DLD1 (cell line): ENCODE results near the gene SLC6A18.
"Not testable (repeated sequence)": the region's sequence is repeated elsewhere in the genome, so short reads cannot be mapped to it uniquely, and the experiment has no call there.

Experiments used
- in situ Hi-C: cut with HindIII; loops from 2 replicates; pipeline ENCODE4 v1.10.0; 2017; ENCODE audit warnings: low sequenced_read_pairs

Gene SLC6A18

DNA sequence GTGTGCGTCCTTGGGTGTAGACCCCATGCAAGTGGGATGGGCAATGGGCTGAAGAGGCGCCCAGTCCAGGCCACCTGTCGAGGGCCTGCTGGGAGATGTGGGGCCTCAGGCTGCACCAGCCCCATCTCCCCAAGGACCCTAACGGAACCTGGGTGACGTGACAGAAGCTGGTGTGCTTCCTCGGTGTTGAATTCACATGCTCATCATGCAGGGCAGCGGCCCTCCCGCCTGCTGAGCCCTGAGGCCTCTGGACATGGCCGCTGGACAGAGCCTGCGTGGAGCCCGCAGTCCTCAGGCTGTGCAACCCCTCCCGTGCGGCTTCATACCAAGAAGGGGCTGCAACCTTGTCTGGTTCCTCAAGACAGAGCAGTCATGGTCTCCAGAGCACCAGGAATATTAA lies 42.9 kb downstream of the SLC6A18 start:
- in situ Hi-C loops = no loop called here

DNA sequence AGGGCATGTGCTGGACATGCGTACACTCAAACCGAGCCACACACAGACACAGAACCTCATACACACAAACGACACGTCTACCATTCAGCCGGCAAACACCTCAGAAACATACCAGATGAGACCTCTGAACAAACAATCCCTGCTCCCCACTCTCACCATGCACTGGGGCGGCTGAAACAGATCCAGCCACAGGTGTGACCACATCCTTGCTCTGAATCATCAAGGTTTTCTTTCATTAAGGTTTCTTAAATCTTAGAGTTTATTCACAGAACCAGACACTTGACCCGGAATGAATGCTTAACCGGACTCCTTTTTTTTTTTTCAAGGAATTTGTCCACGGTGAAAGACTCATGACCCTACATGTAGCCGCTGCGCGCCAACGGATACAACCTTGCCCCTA lies 43.5 kb downstream of the SLC6A18 start:
- in situ Hi-C loops = no loop called here

DNA sequence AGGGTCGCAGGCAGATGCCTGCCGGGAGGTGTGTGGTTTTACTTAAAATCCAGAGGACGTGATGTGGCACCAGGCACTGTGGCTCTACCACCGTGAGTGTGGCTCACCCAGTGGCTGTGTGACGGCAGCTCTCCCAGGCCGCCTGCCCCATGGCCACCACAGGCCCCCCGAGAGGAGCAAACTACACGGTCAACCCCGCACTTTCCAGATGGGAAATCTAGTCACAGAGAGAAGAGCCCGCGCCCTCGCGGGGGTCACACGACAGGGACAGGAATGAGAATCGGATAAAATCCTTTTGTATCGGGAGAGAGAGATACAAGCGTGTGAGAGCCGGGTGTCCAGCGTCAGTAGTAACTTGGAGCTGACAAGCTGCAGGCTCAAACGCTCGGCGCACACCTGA lies 45.2 kb downstream of the SLC6A18 start:
- in situ Hi-C loops = no loop called here

DNA sequence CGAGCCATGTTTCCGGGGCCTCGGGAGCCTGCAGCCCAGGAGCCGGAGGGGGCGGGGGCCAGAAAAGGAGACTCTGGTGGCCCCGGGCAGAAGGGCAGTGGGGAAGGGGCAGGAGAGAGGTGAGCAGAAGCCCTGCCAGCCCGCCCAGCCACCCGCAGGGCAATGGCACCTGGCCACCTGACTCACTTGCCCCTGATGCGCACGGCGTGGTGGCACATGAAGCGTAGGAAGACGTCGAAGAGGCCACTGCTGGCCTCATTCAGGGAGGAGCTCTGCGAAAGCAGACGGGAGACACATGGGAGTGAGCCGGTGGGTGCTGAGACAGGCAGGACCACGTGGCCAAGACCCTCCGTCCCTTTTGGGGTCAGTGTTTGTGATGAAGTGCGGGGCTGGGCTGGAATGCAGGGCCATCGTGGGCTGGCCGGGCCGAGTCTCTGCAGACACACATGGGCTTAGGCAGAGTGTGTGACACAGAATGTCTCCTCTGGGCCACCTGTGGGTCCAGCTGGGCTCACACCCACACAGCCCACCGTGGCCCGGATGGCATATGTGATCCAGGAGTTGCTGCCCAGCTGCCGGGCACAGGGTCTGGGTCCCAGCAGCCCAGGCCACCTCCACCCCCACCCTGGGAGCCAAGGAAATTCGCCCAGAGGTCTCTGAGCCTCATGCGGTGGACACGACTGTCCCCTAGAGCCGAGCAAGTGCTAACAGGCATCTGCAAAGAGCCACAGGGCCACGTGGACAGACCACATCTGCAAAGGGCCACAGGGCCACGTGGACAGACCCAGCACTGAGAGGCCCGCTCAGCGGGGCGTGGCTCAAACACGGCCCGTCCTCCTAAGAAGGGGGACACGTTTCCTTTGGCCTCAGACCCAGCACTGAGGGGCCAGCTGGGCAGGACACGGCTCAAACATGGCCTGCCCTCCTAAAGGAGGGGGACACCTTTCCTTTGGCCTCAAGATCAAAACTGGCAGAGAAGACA lies 46.0 kb downstream of the SLC6A18 start:
- in situ Hi-C loops = no loop called here

DNA sequence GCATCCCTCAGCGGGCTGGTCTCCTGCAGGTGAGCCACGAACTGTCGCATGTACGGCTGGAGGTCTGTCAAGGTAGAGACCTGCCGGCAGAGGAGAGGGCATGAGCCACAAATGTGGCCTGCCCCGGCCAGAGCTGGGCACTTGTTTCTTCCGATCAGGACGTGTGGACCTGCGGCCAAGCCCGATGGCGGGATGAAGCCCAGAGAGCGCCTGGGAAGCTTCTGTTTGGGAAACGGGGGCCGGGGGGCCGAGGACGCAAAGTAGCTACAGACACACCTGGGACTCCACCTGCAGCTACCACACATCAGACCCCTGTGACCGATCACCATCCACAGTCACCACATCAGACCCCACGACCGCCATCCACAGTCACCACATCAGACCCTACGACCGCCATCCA lies 47.0 kb downstream of the SLC6A18 start:
- in situ Hi-C loops = no loop called here

DNA sequence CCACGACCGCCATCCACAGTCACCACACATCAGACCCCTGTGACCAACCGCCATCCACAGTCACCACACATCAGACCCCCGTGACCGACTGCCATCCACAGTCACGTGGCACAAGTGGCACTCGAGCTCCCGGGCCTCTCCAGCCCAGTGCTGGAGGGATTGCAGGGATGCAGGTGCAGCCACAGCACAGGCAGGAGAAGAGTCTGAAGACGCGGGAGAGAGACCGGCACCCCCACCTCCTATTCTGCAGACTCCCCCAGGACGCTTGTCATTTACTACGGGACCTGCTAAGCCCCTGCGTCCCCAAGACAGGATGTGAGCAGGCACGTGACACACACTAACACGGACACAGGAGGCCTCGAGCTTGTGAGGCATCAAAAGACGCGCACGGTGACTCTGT lies 48.6 kb downstream of the SLC6A18 start:
- in situ Hi-C loops = no loop called here

DNA sequence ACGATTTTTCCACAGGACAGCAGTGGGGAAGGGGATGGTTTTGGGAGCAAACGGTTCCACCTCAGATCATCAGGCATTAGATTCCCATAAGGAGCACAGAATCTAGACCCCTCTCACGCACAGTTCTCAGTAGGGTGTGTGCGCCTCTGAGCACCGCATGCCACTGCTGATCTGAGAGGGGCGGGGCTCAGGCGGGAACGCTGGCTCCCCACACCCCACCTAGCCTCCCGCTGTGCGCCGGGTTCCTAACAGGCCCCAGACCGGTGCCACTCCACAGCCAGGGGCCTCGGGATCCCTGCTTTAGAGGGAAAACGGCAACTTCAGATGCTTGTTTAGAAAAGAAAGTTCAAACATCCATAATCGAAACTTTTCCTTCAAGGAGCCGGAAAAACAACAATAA lies 49.3 kb downstream of the SLC6A18 start:
- in situ Hi-C loops = no loop called here

DNA sequence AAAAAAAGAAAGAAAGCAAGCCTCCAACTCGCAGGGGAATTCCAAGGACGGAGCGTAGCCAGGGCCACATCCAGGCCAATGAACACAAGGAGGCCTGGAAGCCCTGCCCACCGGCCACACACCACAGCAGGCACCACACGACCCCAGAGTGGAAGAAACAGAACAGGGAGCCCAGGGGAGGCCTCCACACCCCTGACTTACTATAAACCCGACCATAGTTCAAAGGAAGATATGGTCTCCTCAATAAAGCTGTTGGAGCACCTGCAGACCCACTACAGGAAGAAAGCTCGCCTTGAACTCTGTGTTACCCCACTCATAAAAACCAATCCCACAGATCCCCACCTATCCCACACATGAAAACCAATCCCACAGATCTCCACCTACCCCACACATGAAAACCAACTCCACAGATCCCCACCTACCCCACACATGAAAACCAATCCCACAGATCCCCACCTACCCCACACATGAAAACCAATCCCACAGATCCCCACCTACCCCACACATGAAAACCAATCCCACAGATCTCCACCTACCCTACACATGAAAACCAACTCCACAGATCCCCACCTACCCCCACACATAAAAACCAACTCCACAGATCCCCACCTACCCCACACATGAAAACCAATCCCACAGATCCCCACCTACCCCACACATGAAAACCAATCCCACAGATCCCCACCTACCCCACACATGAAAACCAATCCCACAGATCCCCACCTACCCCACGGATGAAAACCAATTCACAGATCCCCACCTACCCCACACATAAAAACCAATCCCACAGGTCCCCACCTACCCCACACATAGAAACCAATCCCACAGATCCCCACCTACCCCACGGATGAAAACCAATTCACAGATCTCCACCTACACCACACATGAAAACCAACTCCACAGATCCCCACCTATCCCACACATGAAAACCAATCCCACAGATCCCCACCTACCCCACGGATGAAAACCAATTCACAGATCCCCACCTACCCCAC lies 50.5 kb downstream of the SLC6A18 start:
- in situ Hi-C loops = not testable (repeated sequence)

DNA sequence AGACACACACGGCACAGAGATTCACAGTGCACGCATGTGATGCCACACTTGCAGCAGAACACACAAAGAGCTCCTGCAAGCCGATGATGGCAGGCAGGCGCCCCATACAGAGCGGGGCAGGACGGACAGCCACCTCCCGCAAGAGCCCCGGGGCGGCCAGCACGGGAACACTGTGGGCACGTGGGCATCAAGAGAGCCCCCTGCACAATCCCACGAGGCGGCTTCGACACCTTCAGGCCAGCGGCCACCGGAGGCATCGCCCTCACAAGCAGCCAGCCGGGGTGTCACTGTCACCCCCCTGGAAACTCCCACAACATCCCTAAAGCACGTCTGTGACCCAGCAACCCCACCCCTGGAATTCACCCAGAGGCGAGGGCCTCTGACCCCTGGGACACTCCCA lies 51.7 kb downstream of the SLC6A18 start:
- in situ Hi-C loops = no loop called here

DNA sequence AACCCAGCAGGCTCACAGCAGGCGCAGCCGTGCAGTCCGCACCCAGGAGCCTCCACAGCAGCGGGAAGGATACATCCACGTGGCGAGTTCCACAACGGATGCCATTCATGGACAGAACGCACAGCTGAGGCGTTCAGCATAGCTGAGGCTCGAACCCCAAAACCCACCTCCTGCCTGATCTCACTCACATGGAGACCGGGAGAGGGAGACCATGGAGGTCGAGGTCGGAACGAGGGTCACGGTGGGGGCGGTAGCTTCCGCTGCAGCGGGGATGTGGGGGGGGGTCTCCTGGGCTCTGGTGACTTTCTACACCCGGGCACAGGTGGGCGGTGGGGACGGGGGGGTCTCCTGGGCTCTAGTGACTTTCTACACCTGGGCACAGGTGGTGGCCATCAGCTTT lies 52.1 kb downstream of the SLC6A18 start:
- in situ Hi-C loops = no loop called here

DNA sequence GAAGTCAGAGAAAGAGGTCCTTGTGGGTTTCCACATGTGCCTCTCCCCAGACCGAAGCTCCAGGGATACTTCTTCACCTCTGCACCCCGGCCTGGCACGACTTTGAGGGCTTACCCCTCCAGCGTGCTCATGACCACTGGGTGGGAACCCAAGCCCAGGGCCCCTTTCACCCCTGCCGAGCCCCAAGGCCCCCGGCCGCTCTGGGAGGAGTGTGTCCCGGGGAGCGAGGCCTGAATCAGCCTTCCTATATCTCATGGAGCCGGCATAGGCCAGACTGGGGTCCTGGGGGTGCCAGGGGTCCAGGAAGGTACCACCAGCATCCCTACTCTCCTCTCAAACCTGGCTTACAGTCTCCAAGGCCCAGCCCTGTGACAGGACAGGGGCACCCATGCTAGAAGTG lies 52.6 kb downstream of the SLC6A18 start:
- in situ Hi-C loops = no loop called here

DNA sequence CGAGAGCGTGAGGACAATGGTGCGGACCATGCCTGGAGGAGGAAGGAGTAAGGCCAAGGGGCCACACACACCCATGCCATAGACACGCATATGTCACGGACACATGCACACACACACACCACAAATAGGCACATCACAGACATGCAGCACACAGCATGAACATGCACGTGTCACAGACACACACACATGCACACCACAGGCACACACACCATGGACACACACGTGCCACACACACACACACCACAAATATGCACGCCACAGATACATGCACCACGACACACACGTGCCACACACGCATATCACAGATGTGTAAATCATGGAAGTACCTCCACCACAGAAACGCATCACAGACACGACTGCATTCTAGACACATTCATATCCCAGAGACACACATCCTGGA lies 53.0 kb downstream of the SLC6A18 start:
- in situ Hi-C loops = no loop called here

DNA sequence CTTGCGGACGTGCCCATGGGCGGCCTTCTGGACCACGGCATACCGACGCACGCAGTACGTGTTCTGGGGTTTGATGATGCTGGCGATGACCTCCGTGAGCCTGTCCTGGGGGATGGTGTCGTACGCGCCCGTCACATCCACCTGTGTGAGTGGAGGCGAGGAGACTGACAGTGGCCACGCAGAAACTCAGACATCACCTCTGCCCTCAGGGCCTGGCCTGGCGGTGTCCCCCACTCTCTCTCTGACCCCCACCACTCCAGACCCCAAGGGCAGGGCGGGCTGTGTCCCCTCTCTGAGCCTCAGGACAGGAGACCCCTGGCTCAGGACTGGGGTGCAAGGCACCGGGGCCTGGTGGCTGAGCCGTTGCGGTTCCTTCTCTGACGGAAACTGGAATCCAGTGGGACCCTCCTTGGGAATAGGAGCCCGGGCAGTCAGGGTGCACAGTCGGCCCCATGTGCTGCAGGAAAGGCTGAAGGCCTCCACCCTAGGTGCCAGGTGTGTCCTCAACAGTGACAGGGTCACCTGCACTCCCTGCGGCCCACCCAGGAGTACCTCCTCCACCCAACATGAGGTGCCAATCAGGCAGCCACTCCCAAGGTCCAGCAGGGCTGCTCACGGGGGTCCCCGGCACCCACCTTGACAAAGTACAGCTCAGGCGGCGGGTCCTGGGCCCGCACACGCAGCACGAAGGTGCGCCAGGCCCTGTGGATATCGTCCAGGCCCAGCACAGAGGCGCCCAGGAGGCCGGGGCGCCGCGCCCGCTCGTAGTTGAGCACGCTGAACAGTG lies 53.7 kb downstream of the SLC6A18 start:
- in situ Hi-C loops = no loop called here

DNA sequence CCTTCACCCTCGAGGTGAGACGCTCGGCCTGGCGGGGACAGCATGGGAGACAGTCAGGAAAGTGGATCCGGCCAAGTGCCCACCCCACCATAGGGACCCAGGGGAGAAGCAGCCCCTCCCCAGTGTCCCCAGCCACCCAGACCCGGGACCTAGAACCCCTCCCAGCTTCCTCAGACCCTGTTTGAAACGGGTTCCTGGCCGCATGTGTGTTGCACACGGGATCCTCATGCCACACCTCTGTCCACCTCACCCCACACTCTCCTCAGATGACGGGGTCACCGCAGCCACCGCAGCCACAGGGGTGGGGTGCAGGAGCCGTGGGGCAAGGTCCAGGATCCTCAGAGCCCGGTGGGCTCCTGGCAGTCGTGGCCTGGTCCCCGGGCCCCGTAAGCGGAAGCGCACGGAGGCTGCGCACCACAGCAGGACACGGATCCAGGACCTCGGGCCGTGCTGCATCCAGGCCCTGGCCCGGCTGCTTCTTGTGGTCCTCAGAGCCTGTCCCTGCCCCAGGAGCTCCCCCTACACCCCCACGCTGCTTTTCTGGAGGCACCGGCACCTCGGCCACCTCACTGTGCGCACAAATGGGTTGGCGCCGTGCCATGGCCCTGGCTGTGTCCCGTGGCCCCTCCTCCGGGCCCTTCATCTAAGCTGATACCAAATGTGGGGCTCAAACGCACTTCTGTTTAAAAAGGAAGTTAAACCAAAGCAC lies 54.4 kb downstream of the SLC6A18 start:
- in situ Hi-C loops = no loop called here

DNA sequence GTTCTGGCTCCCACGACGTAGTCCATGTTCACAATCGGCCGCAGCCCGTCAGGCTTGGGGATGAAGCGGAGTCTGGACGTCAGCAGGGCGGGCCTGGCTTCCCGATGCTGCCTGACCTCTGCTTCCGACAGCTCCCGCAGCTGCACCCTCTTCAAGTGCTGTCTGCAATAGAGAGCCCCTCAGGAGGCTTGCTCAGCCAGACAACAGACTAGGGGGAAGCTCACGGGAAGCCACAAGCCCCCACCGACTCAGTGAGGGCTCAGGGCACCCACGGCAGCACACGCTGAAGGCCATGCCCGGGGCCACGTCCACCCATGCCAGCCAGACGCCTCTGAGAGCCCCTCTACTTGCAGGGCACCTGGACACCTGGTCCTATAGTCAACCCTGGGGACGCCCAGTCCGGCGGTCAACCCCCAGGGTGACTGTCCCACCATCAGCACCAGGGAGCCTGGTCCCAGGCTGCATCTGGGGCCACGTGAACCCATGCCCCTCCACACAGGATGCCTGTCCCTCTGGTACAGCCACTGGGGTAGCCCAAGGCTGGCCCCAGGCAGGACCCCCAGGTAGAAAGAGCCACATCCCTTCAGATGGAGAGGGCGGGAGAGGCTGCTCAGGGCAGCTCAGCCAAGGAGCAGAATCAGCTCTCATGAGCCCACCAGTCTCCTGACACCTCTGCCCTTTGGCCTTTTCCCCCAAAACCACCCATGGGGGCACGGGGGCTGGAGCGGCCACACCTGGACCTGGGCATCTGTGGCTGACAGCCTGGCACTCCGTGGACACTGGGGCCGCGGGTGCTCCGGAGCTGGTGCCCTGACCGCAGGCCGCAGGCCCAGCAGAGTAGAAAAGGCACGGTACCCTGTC lies 55.2 kb downstream of the SLC6A18 start:
- in situ Hi-C loops = no loop called here

DNA sequence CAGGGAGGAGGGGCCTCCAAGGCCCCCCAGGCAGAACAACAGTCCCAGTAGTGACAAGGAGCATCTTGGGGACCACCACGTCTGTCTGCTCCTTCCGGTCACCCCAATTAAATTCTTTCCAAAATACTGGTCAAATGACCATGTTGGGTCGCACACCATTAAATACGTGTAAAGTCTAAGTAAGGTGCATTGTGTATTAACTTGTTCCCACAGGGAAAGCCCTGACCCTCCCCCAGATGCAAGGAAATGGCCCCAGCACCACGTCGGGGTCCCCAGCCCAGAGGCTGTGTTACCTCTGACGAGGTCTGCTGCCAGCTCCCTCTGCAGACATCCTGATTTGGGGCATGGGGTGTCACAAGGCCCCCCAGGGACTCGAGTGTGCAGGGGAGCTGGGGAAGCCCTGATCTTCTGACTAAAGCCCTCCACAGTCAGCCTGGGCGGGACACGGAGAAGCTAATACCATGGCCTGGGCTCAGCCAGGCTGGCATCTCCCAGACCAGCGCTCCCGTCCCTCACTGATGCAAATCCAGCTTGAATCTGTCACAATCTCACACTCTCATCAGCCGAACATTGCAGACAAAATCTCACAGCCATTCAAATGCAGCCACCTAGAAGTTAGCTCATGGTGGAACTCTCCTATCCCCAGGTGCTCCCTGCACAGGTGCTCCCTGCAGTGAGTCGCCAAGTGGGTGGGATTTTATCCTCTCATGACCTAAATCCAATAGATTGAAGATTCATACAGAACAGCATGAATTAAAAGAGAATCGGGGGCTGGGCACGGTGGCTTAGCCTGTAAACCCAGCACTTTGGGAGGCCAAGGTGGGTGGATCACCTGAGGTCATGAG lies 56.1 kb downstream of the SLC6A18 start:
- in situ Hi-C loops = no loop called here

DNA sequence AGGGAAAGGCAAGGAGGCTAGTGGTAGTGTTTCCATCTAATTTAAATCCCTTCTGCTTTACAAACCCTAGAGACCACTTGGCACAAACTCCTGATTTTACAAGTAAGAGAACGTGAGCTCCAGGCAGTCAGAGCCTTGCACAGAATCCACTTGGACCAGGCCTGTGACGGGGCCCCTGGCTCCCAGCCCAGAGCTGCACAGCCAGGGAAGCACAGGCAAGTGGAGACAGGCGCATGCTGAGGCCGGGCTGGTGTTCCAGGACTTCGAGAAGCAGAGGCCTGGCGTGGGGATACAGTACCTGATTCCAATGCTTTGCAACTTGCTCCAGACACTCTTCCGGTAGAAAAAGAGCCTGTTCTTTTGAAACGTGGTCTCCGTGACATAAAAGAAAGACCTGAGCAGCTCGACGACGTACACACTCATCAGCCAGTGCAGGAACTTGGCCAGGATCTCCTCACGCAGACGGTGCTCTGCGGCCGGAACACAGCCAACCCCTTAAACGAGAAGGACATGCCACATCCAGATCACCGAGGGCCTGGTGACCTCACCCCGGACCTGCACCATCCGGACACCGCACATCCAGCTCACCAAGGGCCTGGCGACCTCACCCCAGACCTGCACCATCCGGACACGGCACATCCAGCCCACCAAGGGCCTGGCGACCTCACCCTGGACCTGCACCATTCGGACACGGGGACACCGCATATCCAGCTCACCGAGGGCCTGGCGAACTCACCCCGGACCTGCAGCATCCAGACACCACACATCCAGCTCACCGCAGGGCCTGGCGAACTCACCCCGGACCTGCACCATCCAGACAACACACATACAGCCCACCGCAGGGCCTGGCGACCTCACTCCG lies 57.2 kb downstream of the SLC6A18 start:
- in situ Hi-C loops = no loop called here
